ENCODE measurements around the gene DYNLT1.
"Not testable (repeated sequence)": the region's sequence is repeated elsewhere in the genome, so short reads cannot be mapped to it uniquely, and the experiment has no call there.

Gene DYNLT1

GRCh38 chr6:158663625-158664165 is 19.2 kb upstream of the DYNLT1 start:
- DNase-seq (ENCODE audit: low read depth in 1 of 2, low spot score in 1 of 2), result no peak

GRCh38 chr6:158662954-158663624 is 18.5 kb upstream of the DYNLT1 start:
- no peak for DNase-seq (ENCODE audit: low read depth in 1 of 2, low spot score in 1 of 2)

- DNase-seq (ENCODE audit: low read depth in 1 of 2, low spot score in 1 of 2), result no peak
Observed at GRCh38 chr6:158662607-158662953, 18.0 kb upstream of the DYNLT1 start.

GRCh38 chr6:158661156-158661685 is 16.7 kb upstream of the DYNLT1 start:
- DNase-seq (ENCODE audit: low read depth in 1 of 2, low spot score in 1 of 2), result no peak

GRCh38 chr6:158660333-158660754 is 15.8 kb upstream of the DYNLT1 start:
- no peak for DNase-seq (ENCODE audit: low read depth in 1 of 2, low spot score in 1 of 2)

- not testable (repeated sequence) for DNase-seq (ENCODE audit: low read depth in 1 of 2, low spot score in 1 of 2)
Observed at GRCh38 chr6:158656986-158657385, 12.4 kb upstream of the DYNLT1 start.

GRCh38 chr6:158655569-158656450 is 11.3 kb upstream of the DYNLT1 start:
- no peak for DNase-seq (ENCODE audit: low read depth in 1 of 2, low spot score in 1 of 2)

- DNase-seq (ENCODE audit: low read depth in 1 of 2, low spot score in 1 of 2), result no peak
Observed at GRCh38 chr6:158654960-158655489, 10.5 kb upstream of the DYNLT1 start.

- DNase-seq (ENCODE audit: low read depth in 1 of 2, low spot score in 1 of 2), result no peak
Observed at GRCh38 chr6:158654498-158654897, 10.0 kb upstream of the DYNLT1 start.

- DNase-seq (ENCODE audit: low read depth in 1 of 2, low spot score in 1 of 2), result peak; percentile 54 to 70
Observed at GRCh38 chr6:158653577-158654354, 9.2 kb upstream of the DYNLT1 start.

- not testable (repeated sequence) for DNase-seq (ENCODE audit: low read depth in 1 of 2, low spot score in 1 of 2)
Observed at GRCh38 chr6:158651981-158652737, 7.6 kb upstream of the DYNLT1 start.

- DNase-seq (ENCODE audit: low read depth in 1 of 2, low spot score in 1 of 2), result peak; percentile 37 to 50
Observed at GRCh38 chr6:158649289-158650143, 5.0 kb upstream of the DYNLT1 start, which contains the start of gene SYTL3. Gene SYTL3, plus strand, starts transcription at chr6:158650054. Its CDS starts 13,215 bp downstream, at chr6:158663269.

GRCh38 chr6:158648682-158649131 is 4.2 kb upstream of the DYNLT1 start:
- no peak for DNase-seq (ENCODE audit: low read depth in 1 of 2, low spot score in 1 of 2)

GRCh38 chr6:158647501-158647900 is 3.0 kb upstream of the DYNLT1 start:
- DNase-seq (ENCODE audit: low read depth in 1 of 2, low spot score in 1 of 2), result no peak

- no peak for DNase-seq (ENCODE audit: low read depth in 1 of 2, low spot score in 1 of 2)
Observed at GRCh38 chr6:158646023-158646910, 1.7 kb upstream of the DYNLT1 start.

- DNase-seq (ENCODE audit: low read depth in 1 of 2, low spot score in 1 of 2), result no peak
Observed at GRCh38 chr6:158645064-158646022, 800 bp upstream of the DYNLT1 start.

GRCh38 chr6:158643836-158644230 is 710 bp downstream of the DYNLT1 start:
- DNase-seq (ENCODE audit: low read depth in 1 of 2, low spot score in 1 of 2), result no peak

All from stimulated activated CD4-positive, alpha-beta T cell treated with anti-CD3 and anti-CD28 coated beads, Interleukin-15, amount 100 ng/mL, for 1 hour (primary cell).